ENCODE results near the gene ID4.
"Not testable (repeated sequence)": the region's sequence is repeated elsewhere in the genome, so short reads cannot be mapped to it uniquely, and the experiment has no call there.

Gene ID4

GRCh38 chr6:19831358-19831757 lies 5.8 kb upstream of the ID4 start:
- DNase-seq (ENCODE audit: low read depth in 2 of 2, low spot score in 1 of 2), result no peak

GRCh38 chr6:19833947-19834346 lies 3.2 kb upstream of the ID4 start:
- DNase-seq (ENCODE audit: low read depth in 2 of 2, low spot score in 1 of 2), result no peak

GRCh38 chr6:19834858-19835257 lies 2.3 kb upstream of the ID4 start:
- DNase-seq (ENCODE audit: low read depth in 2 of 2, low spot score in 1 of 2), result no peak

GRCh38 chr6:19835605-19836004 lies 1.6 kb upstream of the ID4 start:
- no peak for DNase-seq (ENCODE audit: low read depth in 2 of 2, low spot score in 1 of 2)

GRCh38 chr6:19837511-19838441 lies 606 bp downstream of the ID4 start:
- no peak for DNase-seq (ENCODE audit: low read depth in 2 of 2, low spot score in 1 of 2)

- no peak for DNase-seq (ENCODE audit: low read depth in 2 of 2, low spot score in 1 of 2)
These were observed 1.5 kb downstream of the ID4 start for GRCh38 chr6:19838442-19839236.

GRCh38 chr6:19839237-19839546 lies 2.0 kb downstream of the ID4 start:
- DNase-seq (ENCODE audit: low read depth in 2 of 2, low spot score in 1 of 2), result no peak

GRCh38 chr6:19839788-19840187 lies 2.6 kb downstream of the ID4 start:
- no peak for DNase-seq (ENCODE audit: low read depth in 2 of 2, low spot score in 1 of 2)

- DNase-seq (ENCODE audit: low read depth in 2 of 2, low spot score in 1 of 2), result no peak
These were observed 4.0 kb downstream of the ID4 start for GRCh38 chr6:19841181-19841580.

GRCh38 chr6:19842030-19842615 lies 5.0 kb downstream of the ID4 start:
- no peak for DNase-seq (ENCODE audit: low read depth in 2 of 2, low spot score in 1 of 2)

GRCh38 chr6:19844689-19845088 lies 7.5 kb downstream of the ID4 start:
- DNase-seq (ENCODE audit: low read depth in 2 of 2, low spot score in 1 of 2), result no peak

- DNase-seq (ENCODE audit: low read depth in 2 of 2, low spot score in 1 of 2), result no peak
These were observed 8.3 kb downstream of the ID4 start for GRCh38 chr6:19845266-19846041.

- no peak for DNase-seq (ENCODE audit: low read depth in 2 of 2, low spot score in 1 of 2)
These were observed 11.4 kb downstream of the ID4 start for GRCh38 chr6:19848465-19849029.

- no peak for DNase-seq (ENCODE audit: low read depth in 2 of 2, low spot score in 1 of 2)
These were observed 12.0 kb downstream of the ID4 start for GRCh38 chr6:19849196-19849595.

- no peak for DNase-seq (ENCODE audit: low read depth in 2 of 2, low spot score in 1 of 2)
These were observed 12.6 kb downstream of the ID4 start for GRCh38 chr6:19849755-19850154.

GRCh38 chr6:19851241-19852089 lies 14.3 kb downstream of the ID4 start:
- DNase-seq (ENCODE audit: low read depth in 2 of 2, low spot score in 1 of 2), result no peak

GRCh38 chr6:19852090-19852457 lies 14.9 kb downstream of the ID4 start:
- no peak for DNase-seq (ENCODE audit: low read depth in 2 of 2, low spot score in 1 of 2)

GRCh38 chr6:19852927-19853326 lies 15.8 kb downstream of the ID4 start:
- DNase-seq (ENCODE audit: low read depth in 2 of 2, low spot score in 1 of 2), result no peak

GRCh38 chr6:19854421-19855015 lies 17.3 kb downstream of the ID4 start:
- DNase-seq (ENCODE audit: low read depth in 2 of 2, low spot score in 1 of 2), result not testable (repeated sequence)

GRCh38 chr6:19855536-19855935 lies 18.4 kb downstream of the ID4 start:
- DNase-seq (ENCODE audit: low read depth in 2 of 2, low spot score in 1 of 2), result no peak

All from stimulated activated CD8-positive, alpha-beta memory T cell treated with anti-CD3 and anti-CD28 coated beads, Interleukin-4, amount 100 ng/mL, for 1 hour (primary cell).